Measurements from ENCODE around the gene STARD13.

DNA sequence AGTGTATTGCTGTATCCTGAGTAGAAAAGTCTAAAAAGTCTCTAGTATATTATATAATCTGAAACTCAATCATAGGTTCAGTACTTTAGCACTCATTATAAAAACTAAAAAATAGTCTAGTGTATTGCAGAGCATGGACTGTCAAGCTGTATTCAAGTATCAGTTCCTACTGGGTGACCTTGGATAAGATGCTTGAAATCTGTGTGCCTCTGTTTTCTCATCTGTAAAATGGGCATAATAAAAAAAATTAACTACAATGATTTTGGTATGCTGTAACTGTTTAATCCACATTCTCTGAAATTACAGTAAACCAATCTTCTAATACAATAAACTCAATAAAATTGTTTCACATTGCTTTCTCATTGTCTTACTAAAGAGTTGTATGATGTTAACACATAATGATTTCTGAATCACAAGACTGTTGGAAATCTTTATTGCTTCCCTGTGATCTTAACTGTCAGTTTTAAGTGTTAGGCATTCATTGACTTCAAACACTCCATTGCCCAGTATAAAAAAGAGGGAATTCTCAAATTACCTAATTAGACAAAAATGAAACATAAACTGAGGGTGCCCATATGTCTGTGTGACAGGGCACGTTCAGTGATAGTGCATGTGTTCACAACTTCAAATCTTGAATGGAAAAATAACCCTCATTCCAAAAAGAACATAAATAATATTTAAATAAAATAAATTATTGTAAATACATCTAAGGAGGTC, 2.2 kb downstream of the STARD13 start:
- no peak for TF ChIP-seq POLR2A (IDR thresholded peaks at IDR 0.05)
- TF ChIP-seq, protein P1, sequence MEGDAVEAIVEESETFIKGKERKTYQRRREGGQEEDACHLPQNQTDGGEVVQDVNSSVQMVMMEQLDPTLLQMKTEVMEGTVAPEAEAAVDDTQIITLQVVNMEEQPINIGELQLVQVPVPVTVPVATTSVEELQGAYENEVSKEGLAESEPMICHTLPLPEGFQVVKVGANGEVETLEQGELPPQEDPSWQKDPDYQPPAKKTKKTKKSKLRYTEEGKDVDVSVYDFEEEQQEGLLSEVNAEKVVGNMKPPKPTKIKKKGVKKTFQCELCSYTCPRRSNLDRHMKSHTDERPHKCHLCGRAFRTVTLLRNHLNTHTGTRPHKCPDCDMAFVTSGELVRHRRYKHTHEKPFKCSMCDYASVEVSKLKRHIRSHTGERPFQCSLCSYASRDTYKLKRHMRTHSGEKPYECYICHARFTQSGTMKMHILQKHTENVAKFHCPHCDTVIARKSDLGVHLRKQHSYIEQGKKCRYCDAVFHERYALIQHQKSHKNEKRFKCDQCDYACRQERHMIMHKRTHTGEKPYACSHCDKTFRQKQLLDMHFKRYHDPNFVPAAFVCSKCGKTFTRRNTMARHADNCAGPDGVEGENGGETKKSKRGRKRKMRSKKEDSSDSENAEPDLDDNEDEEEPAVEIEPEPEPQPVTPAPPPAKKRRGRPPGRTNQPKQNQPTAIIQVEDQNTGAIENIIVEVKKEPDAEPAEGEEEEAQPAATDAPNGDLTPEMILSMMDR (IDR thresholded peaks at IDR 0.05) = no peak
